HG03175 (cell line): Measurements from ENCODE around the gene KDELR1.
A peak's percentile ranks its signal among the peaks of the same experiment; 100 is the strongest.

Experiments used
- ATAC-seq: cut with Tn5 transposase; IDR thresholded peaks from one replicate; pipeline ENCODE4 v1.9.1; 2021; ENCODE audit warnings: mild to moderate bottlenecking, moderate library complexity; ENCODE audit not compliant: unreplicated experiment

The KDELR1 gene

GRCh38 chr19:48391100-48392005 is at the start of gene KDELR1:
Gene KDELR1 (minus strand): TSS chr19:48391551. CDS start chr19:48391358, 193 bp downstream.
- ATAC-seq, result peak; percentile 71

- ATAC-seq, result no peak
These were observed 45.2 kb upstream of the KDELR1 start for GRCh38 chr19:48436586-48436985.

- no peak for ATAC-seq
These were observed 42.0 kb upstream of the KDELR1 start for GRCh38 chr19:48433337-48433736.

GRCh38 chr19:48428670-48429069 is 37.3 kb upstream of the KDELR1 start:
- ATAC-seq, result no peak

- ATAC-seq, result no peak
These were observed 33.4 kb upstream of the KDELR1 start for GRCh38 chr19:48424694-48425219.

GRCh38 chr19:48421548-48421947 is 30.2 kb upstream of the KDELR1 start:
- ATAC-seq, result no peak

- no peak for ATAC-seq
These were observed 28.0 kb upstream of the KDELR1 start for GRCh38 chr19:48419158-48419920.

GRCh38 chr19:48418317-48419064 is 27.1 kb upstream of the KDELR1 start:
- ATAC-seq, result no peak

GRCh38 chr19:48417421-48417820 is 26.1 kb upstream of the KDELR1 start:
- ATAC-seq, result no peak

GRCh38 chr19:48415806-48416221 is 24.5 kb upstream of the KDELR1 start:
- no peak for ATAC-seq

GRCh38 chr19:48415395-48415794 is 24.0 kb upstream of the KDELR1 start:
- ATAC-seq, result no peak

- no peak for ATAC-seq
These were observed 22.7 kb upstream of the KDELR1 start for GRCh38 chr19:48413879-48414587.

GRCh38 chr19:48405850-48406249 is 14.5 kb upstream of the KDELR1 start:
- ATAC-seq, result no peak

- no peak for ATAC-seq
These were observed 13.8 kb upstream of the KDELR1 start for GRCh38 chr19:48405010-48405659.

GRCh38 chr19:48403606-48404005 is 12.3 kb upstream of the KDELR1 start:
- no peak for ATAC-seq

- ATAC-seq, result no peak
These were observed 9.9 kb upstream of the KDELR1 start for GRCh38 chr19:48401287-48401686.

GRCh38 chr19:48400018-48400742 is 8.8 kb upstream of the KDELR1 start:
- ATAC-seq, result no peak

- ATAC-seq, result no peak
These were observed 7.3 kb upstream of the KDELR1 start for GRCh38 chr19:48398375-48399235.
